C4-2B (cell line): Measurements from ENCODE around the gene PTGR1.

ENCODE experiments used
- CTCF ChIP-seq: fragments of 450-650 bp; conservative IDR thresholded peaks from 2 replicates; pipeline ENCODE4 v1.5.1; 2017; ENCODE audit warnings: mild to moderate bottlenecking
- ZFX ChIP-seq: fragments of 450-650 bp; IDR thresholded peaks from 2 replicates; pipeline ENCODE4 v1.6.1; 2017

GRCh38 chr9:111630182-111630963 lies 30.9 kb upstream of the PTGR1 start:
- no peak for TF ChIP-seq CTCF
- no peak for TF ChIP-seq ZFX
